MCF 10A (cell line): ENCODE results near the gene SRSF6. TPM values are rescaled to one million over a fixed set of nuclear protein-coding genes. Genes with fewer than 3 reads are reported as not detected.
"Not testable (repeated sequence)": the region's sequence is repeated elsewhere in the genome, so short reads cannot be mapped to it uniquely, and the experiment has no call there.

Experiments used
- BruUV-seq: library from RNA; stranded (reverse); fragments of 400-500 nt; replicated peaks from 2 replicates; lab custom pipeline; 2021; lab: Mats Ljungman, UMichigan
- CTCF ChIA-PET: fragments of 300-600 bp; sonication (Branson Sonifier 250); formaldehyde crosslinking; extraction: SDS; loops from one replicate; lab custom pipeline; 2021; ENCODE audit warnings: antibody characterized with exemption, inconsistent platforms; lab: Yijun Ruan, JAX
- POLR2A ChIA-PET: fragments of 300-600, 350-650 bp; sonication (Branson Sonifier 250); formaldehyde crosslinking; extraction: SDS; loops from one replicate; lab custom pipeline; 2020; ENCODE audit warnings: antibody characterized with exemption, inconsistent platforms; lab: Yijun Ruan, JAX
- DNase-seq: peaks from one replicate; pipeline ENCODE4 v3.0.0-alpha.2; 2018; ENCODE audit not compliant: unreplicated experiment
- H3K27ac Mint-ChIP-seq: one replicate; pipeline ENCODE4 v1.8.0; 2022; ENCODE audit warnings: mild to moderate bottlenecking, low read depth, mixed read lengths; ENCODE audit not compliant: unreplicated experiment
- H3K27me3 Mint-ChIP-seq: one replicate; pipeline ENCODE4 v1.8.0; 2022; ENCODE audit warnings: mixed read lengths; ENCODE audit not compliant: insufficient read depth, unreplicated experiment
- H3K36me3 Mint-ChIP-seq: one replicate; pipeline ENCODE4 v1.8.0; 2022; ENCODE audit warnings: mild to moderate bottlenecking, moderate library complexity, mixed read lengths; ENCODE audit not compliant: insufficient read depth, unreplicated experiment
- H3K4me1 Mint-ChIP-seq: one replicate; pipeline ENCODE4 v1.8.0; 2022; ENCODE audit warnings: mixed read lengths; ENCODE audit not compliant: insufficient read depth, unreplicated experiment
- H3K4me3 Mint-ChIP-seq: one replicate; pipeline ENCODE4 v1.8.0; 2022; ENCODE audit warnings: mild to moderate bottlenecking, moderate library complexity, mixed read lengths; ENCODE audit not compliant: unreplicated experiment
- H3K9me3 Mint-ChIP-seq: one replicate; pipeline ENCODE4 v1.8.0; 2022; ENCODE audit warnings: mixed read lengths; ENCODE audit not compliant: unreplicated experiment
- CTCF ChIP-seq: fragments of 200-600 bp; IDR thresholded peaks from one replicate; pipeline ENCODE4 v1.8.0; 2022; ENCODE audit warnings: antibody characterized with exemption, mild to moderate bottlenecking; ENCODE audit not compliant: unreplicated experiment
- intact Hi-C: fragments of 100-400 bp; cut with micrococcal nuclease; formaldehyde crosslinking; loops from 2 replicates; pipeline ENCODE4 v1.14.1; 2022
- total RNA-seq: library from RNA; stranded (reverse); gene quantifications from 2 replicates; pipeline ENCODE4 v1.2.3, GENCODE V29; 2022

Gene SRSF6
- total RNA-seq, 1 experiment from 2014 or later, result 193 TPM

DNA sequence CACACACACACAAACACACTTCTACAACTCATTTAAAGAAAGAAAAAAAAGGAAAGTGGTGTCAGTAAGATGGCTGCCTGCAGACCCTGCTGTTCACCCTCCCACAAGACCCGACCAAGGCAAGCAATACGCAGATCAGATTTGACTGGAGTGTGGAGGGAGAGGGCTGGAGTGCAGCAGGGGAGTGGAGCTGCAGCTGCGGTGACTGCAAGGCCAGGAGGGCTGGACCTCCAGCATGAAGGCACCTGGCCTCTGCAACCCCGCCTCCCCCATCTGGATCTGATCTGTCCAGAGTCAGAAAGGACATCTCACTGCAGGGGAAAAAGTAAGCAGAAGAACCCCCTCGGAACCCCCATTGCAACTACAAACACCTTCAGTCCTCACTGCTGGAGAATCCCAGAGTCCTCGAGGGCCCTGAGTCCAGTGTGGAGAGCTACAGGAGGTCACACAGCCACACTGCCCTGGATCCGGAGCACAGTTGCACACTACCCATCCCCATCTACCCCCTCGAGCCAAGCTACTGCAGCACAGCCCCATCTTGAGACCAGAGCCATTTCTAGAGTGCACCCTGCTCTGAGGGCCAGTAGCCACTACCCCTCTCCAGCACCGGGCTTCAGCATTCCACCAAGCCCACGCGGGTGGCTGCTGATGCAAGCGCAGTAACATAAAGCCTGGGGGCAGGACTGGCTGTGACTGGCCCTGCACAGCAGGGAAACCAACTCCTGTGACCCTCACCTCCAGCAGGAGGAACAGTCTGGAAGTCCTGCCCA, 41.9 kb upstream of the SRSF6 start:
- POLR2A ChIA-PET, result no interaction called here
- BruUV-seq, result no TSS peak
- Mint-ChIP-seq H3K36me3 (no peaks in the 10 kb centered on the region), H3K27me3 (no peaks in the 10 kb centered on the region), H3K4me3 (no peak overlapping the region), H3K9me3 (peaks cover 24% of the 10 kb centered on the region), H3K4me1 (no peaks in the 10 kb centered on the region), H3K27ac (no peak overlapping the region)
- intact Hi-C loops, result no loop called here
- DNase-seq, result no peak
- no peak for TF ChIP-seq CTCF
- CTCF ChIA-PET, result interaction anchor here (0.7 to 1.2 kb wide), 3 partner anchors 48 to 1677 kb away, joined by 3 to 4 read pairs (median 3); no protein-coding TSS in a partner anchor

GRCh38 chr20:43416591-43417228, 41.0 kb upstream of the SRSF6 start:
- Mint-ChIP-seq H3K4me1 (no peaks in the 10 kb centered on the region), H3K27me3 (no peaks in the 10 kb centered on the region), H3K9me3 (peaks cover 24% of the 10 kb centered on the region), H3K4me3 (no peak overlapping the region), H3K36me3 (no peaks in the 10 kb centered on the region), H3K27ac (no peak overlapping the region)
- intact Hi-C loops, result no loop called here
- ChIA-PET CTCF (interaction anchor here (0.6 to 1.2 kb wide), 3 partner anchors 49 to 1678 kb away, joined by 3 read pairs; no protein-coding TSS in a partner anchor), POLR2A (no interaction called here)
- no peak for TF ChIP-seq CTCF
- no peak for DNase-seq
- no TSS peak for BruUV-seq

GRCh38 chr20:43420192-43420591, 37.5 kb upstream of the SRSF6 start:
- CTCF ChIA-PET, result interaction anchor here (0.6 kb wide), 2 partner anchors 934 to 1378 kb away, joined by 3 read pairs; no protein-coding TSS in a partner anchor

GRCh38 chr20:43420913-43421312, 36.8 kb upstream of the SRSF6 start:
- H3K27ac Mint-ChIP-seq, intact Hi-C loops, H3K4me1 Mint-ChIP-seq, POLR2A ChIA-PET, H3K36me3 Mint-ChIP-seq, BruUV-seq, H3K4me3 Mint-ChIP-seq, DNase-seq: not testable (repeated sequence)
- Mint-ChIP-seq H3K9me3 (peaks cover 24% of the 10 kb centered on the region), H3K27me3 (peaks cover 36% of the 10 kb centered on the region)
- CTCF ChIA-PET, result interaction anchor here (0.5 to 0.6 kb wide), 3 partner anchors 11 to 448 kb away, joined by 3 read pairs; no protein-coding TSS in a partner anchor

More at GRCh38 chr20:43420192-43420591, 37.5 kb upstream of the SRSF6 start:
- H3K4me3 Mint-ChIP-seq, result no peak overlapping the region
- peaks cover 24% of the 10 kb centered on the region for H3K9me3 Mint-ChIP-seq
- no TSS peak for BruUV-seq
- POLR2A ChIA-PET, result no interaction called here
- DNase-seq, result no peak
- no peak overlapping the region for H3K27ac Mint-ChIP-seq
- no peak for TF ChIP-seq CTCF
- no peaks in the 10 kb centered on the region for H3K4me1 Mint-ChIP-seq
- H3K36me3 Mint-ChIP-seq, result no peaks in the 10 kb centered on the region
- intact Hi-C loops, result no loop called here
- peaks cover 29% of the 10 kb centered on the region for H3K27me3 Mint-ChIP-seq
